HCT116 (cell line): ENCODE data around the gene GTF3C1. TPM values are rescaled to one million over a fixed set of nuclear protein-coding genes. Genes with fewer than 3 reads are reported as not detected.
A peak's percentile ranks its signal among the peaks of the same experiment; 100 is the strongest.

ENCODE experiments used
- ATAC-seq: fragments of 200-7000 bp; cut with Tn5 transposase; 2 replicates; pipeline ENCODE4 v1.9.1; 2020; ENCODE audit warnings: mild to moderate bottlenecking, moderate library complexity
- BruUV-seq: library from RNA; stranded (reverse); fragments of 400-500 nt; replicated peaks from 2 replicates; lab custom pipeline; 2021; lab: Mats Ljungman, UMichigan
- CTCF ChIA-PET: fragments of 300-600 bp; sonication (Branson Sonifier 250); formaldehyde crosslinking; loops from one replicate; lab custom pipeline; 2021; ENCODE audit warnings: antibody characterized with exemption; lab: Charles Lee
- POLR2A ChIA-PET: fragments of 300-600, 350-600 bp; sonication (Branson Sonifier 250); formaldehyde crosslinking; loops from one replicate; lab custom pipeline; 2021; ENCODE audit warnings: antibody characterized with exemption; lab: Charles Lee
- RAD21 ChIA-PET, 2 experiments: fragments of 300-600 bp; sonication (Branson Sonifier 250); formaldehyde crosslinking; loops; one replicate each; lab custom pipeline; 2023; ENCODE audit warnings: low total read pairs in 2 of 2; ENCODE audit not compliant: uncharacterized antibody in 2 of 2, unreplicated experiment in 2 of 2, low non-redundant PET in 1 of 2; lab: Charles Lee
- DNase-seq: peaks from one replicate; pipeline ENCODE4 v3.0.0-alpha.2; 2010; ENCODE audit warnings: low read depth, low spot score
- H2AFZ ChIP-seq: fragments of 200-600 bp; shearing (Covaris generic), sonication (generic); 2 replicates; pipeline ENCODE4 v1.6.1; 2017; ENCODE audit warnings: low read depth, mixed run types, mixed read lengths, antibody characterized with exemption, low read length; ENCODE audit not compliant: poor library complexity, severe bottlenecking
- H3K27ac ChIP-seq: 2 replicates; pipeline ENCODE4 v1.5.1; 2012; ENCODE audit warnings: low read depth, low read length
- H3K27me3 ChIP-seq: fragments of 200-600 bp; sonication (generic); 2 replicates; pipeline ENCODE4 v1.6.1; 2016; ENCODE audit warnings: mixed run types, low read length, mixed read lengths; ENCODE audit not compliant: insufficient read depth
- H3K36me3 ChIP-seq, 2 experiments: fragments of 200-500 bp in 1 of 2; fragments of 200-600 bp in 1 of 2; sonication (Bioruptor generic) in 1 of 2; sonication (generic) in 1 of 2; 2 replicates each; pipeline versions ENCODE4 v1.5.1 to v1.6.1; 2014 to 2016; ENCODE audit warnings: low read length in 2 of 2, inconsistent platforms in 1 of 2, mixed read lengths in 1 of 2, mixed run types in 1 of 2; ENCODE audit not compliant: insufficient read depth in 2 of 2, control insufficient read depth in 1 of 2
- H3K4me1 ChIP-seq, 2 experiments: fragments of 200-600 bp in 1 of 2; sonication (generic) in 1 of 2; 2 replicates each; pipeline versions ENCODE4 v1.5.1 to v1.6.1; 2012 to 2017; ENCODE audit warnings: low read length in 2 of 2, inconsistent platforms in 1 of 2, mild to moderate bottlenecking in 1 of 2, mixed read lengths in 1 of 2, mixed run types in 1 of 2, moderate library complexity in 1 of 2; ENCODE audit not compliant: insufficient read depth in 2 of 2, control insufficient read depth in 1 of 2
- H3K4me2 ChIP-seq: fragments of 200-600 bp; sonication (generic); 2 replicates; pipeline ENCODE4 v1.6.1; 2017; ENCODE audit warnings: mixed run types, low read length, mixed read lengths
- H3K4me3 ChIP-seq, 2 experiments: fragments of 200-600 bp in 1 of 2; sonication (generic) in 1 of 2; replicated peaks in 1 of 2; 2 replicates each; pipeline ENCODE4 v1.5.1; 2011 to 2016; ENCODE audit warnings: low read length in 2 of 2, control low read depth in 1 of 2, low read depth in 1 of 2, mild to moderate bottlenecking in 1 of 2, mixed read lengths in 1 of 2, mixed run types in 1 of 2
- H3K79me2 ChIP-seq: fragments of 200-600 bp; sonication (generic); 2 replicates; pipeline ENCODE4 v1.6.1; 2017; ENCODE audit warnings: mild to moderate bottlenecking, mixed run types, low read length, moderate library complexity, mixed read lengths; ENCODE audit not compliant: insufficient read depth
- H3K9ac ChIP-seq: fragments of 200-600 bp; sonication (generic); 2 replicates; pipeline ENCODE4 v1.6.1; 2016; ENCODE audit warnings: low read length, mixed read lengths
- H3K9me2 ChIP-seq: fragments of 200-600 bp; sonication (generic), shearing (Covaris generic); 2 replicates; pipeline ENCODE4 v1.6.1; 2017; ENCODE audit warnings: mixed run types, mild to moderate bottlenecking, moderate library complexity; ENCODE audit not compliant: insufficient read depth
- H3K9me3 ChIP-seq, 2 experiments: fragments of 200-500 bp in 1 of 2; fragments of 200-600 bp in 1 of 2; sonication (Bioruptor generic) in 1 of 2; sonication (generic) in 1 of 2; 2 replicates each; pipeline ENCODE4 v1.6.1; 2014 to 2017; ENCODE audit warnings: low read length in 2 of 2, mixed read lengths in 2 of 2, inconsistent platforms in 1 of 2, low read depth in 1 of 2, mild to moderate bottlenecking in 1 of 2, mixed run types in 1 of 2, moderate library complexity in 1 of 2; ENCODE audit not compliant: control insufficient read depth in 1 of 2, insufficient read depth in 1 of 2
- H4K20me1 ChIP-seq: fragments of 200-600 bp; sonication (generic), shearing (Covaris generic); 2 replicates; pipeline ENCODE4 v1.6.1; 2017; ENCODE audit warnings: mixed run types, mild to moderate bottlenecking, moderate library complexity; ENCODE audit not compliant: insufficient read depth
- CEBPB ChIP-seq: IDR thresholded peaks from 2 replicates; pipeline ENCODE4 v1.6.1; 2012; ENCODE audit warnings: low read depth
- FOSL1 ChIP-seq: IDR thresholded peaks from 2 replicates; pipeline ENCODE4 v1.6.1; 2012; ENCODE audit warnings: low read depth
- POLR2A ChIP-seq: IDR thresholded peaks from 2 replicates; pipeline ENCODE4 v1.7.0; 2011; ENCODE audit warnings: borderline replicate concordance; ENCODE audit not compliant: insufficient read depth, insufficient read length; ENCODE audit errors: extremely low read depth
- RAD21 ChIP-seq: IDR thresholded peaks from 2 replicates; pipeline ENCODE4 v1.6.1; 2012; ENCODE audit warnings: low read depth, mild to moderate bottlenecking
- TCF7L2 ChIP-seq: IDR thresholded peaks from 2 replicates; pipeline ENCODE4 v1.7.0; 2011; ENCODE audit warnings: borderline replicate concordance, inconsistent platforms; ENCODE audit not compliant: insufficient read depth, insufficient read length; ENCODE audit errors: extremely low read depth
- ZFX ChIP-seq: fragments of 450-650 bp; IDR thresholded peaks from 2 replicates; pipeline ENCODE4 v1.6.1; 2017
- intact Hi-C: fragments of 100-400 bp; cut with micrococcal nuclease; formaldehyde crosslinking; loops from 2 replicates; pipeline ENCODE4 v1.10.0; 2022
- total RNA-seq: library from RNA; stranded (reverse); gene quantifications from one replicate; pipeline ENCODE4 v1.2.1, GENCODE V29; 2021; ENCODE audit not compliant: unreplicated experiment
- TF ChIP-seq, protein P1 (sequence below): IDR thresholded peaks from 2 replicates; pipeline ENCODE4 v1.6.1; 2012
- TF ChIP-seq, protein P2 (sequence below): IDR thresholded peaks from 2 replicates; pipeline ENCODE4 v1.6.1; 2012

GTF3C1 gene
- total RNA-seq, 1 experiment from 2014 or later, result 97.5 TPM

DNA sequence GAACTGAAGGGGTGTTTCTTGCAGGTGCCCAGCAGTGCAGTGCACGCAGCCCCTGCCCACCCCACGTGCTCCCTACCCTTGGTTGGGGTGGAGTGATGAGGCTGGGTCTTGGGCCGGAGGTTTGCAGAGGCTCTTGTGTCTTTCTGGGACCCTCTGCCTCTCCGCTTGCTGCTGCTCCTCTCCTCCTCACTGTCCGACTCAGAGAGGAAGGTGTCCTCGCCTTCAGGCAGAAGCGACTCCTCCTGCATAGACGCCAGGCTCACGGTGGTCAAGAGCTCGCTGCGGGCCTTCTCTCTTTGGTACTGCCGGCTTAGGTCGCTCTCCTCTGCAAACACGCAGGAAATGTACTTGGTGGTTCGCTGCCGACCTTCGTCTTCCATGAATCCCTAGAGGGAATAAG lies 42.9 kb downstream of the GTF3C1 start:
- CTCF ChIA-PET, result no interaction called here
- intact Hi-C loops, result no loop called here
- TF ChIP-seq ZFX (no peak), TCF7L2 (no peak)
- TF ChIP-seq, protein P1, sequence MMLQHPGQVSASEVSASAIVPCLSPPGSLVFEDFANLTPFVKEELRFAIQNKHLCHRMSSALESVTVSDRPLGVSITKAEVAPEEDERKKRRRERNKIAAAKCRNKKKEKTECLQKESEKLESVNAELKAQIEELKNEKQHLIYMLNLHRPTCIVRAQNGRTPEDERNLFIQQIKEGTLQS, result no peak

DNA sequence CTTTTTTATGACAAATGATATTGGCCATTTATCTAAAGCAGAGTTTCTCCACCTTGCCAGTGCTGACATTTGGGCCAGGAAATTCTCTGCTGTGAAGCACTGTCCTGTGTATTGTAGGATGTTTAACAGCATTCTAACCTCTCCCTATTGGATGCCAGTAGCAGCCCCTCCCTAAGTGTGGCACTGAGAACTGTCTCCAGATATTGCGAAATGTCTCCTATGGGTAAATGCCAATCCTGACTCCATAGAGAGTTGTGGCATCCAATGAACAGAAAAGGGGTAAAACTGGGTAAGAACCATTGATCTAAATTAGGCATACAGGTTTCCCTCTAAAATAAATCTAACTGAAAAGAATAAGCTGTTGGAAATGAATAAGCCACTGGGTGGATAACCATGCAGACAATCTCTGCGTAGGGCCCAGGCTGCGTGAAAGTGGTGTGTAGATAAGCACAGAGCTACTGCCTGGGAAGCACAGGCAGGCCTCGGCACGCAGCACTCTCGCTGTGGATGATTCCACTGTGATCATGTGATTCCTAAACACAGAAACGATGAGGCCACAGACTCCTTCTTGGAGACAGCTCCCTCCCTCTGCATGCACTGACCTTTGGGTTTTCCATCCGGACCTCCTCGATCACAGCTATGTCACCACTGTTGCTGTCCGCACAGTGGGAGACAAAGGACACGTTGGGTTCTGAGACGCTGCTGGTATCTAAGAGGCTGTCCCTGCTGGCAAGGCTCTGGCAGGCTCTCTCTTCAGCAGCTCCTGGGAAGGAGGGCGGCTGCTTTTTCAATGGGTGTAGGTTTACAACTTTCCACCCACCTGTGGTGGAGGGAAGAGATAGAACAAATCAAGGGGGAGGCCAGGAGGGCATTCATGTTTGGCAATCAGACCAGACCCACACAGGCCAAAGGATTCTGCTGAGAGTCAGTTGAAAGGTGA lies 44.1 kb downstream of the GTF3C1 start:
- Histone ChIP-seq H3K4me1 (no peaks in the 10 kb centered on the region), H4K20me1 (no peaks in the 10 kb centered on the region), H3K4me2 (no peak overlapping the region), H3K4me3 (no peak overlapping the region), H2AFZ (no peak overlapping the region), H3K36me3 (peaks cover 48 to 76% of the 10 kb centered on the region in 2 experiments), H3K27ac (no peak overlapping the region), H3K9me2 (no peaks in the 10 kb centered on the region), H3K79me2 (no peaks in the 10 kb centered on the region), H3K27me3 (no peaks in the 10 kb centered on the region), H3K9me3 (no peaks in the 10 kb centered on the region), H3K9ac (no peak overlapping the region)
- no TSS peak for BruUV-seq
- ATAC-seq, result no peak
- TF ChIP-seq RAD21 (no peak), ZFX (no peak), CEBPB (0 out of 2 replicates have a peak, but pooled peaks have one; percentile 20), POLR2A (no peak), FOSL1 (no peak)
- TF ChIP-seq, protein P2, sequence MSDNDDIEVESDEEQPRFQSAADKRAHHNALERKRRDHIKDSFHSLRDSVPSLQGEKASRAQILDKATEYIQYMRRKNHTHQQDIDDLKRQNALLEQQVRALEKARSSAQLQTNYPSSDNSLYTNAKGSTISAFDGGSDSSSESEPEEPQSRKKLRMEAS, result no peak
- intact Hi-C loops, result no loop called here
- RAD21 ChIA-PET, result no interaction called here
- no peak for DNase-seq
- CTCF ChIA-PET, result no interaction called here
- POLR2A ChIA-PET, result no interaction called here

More for the DNA sequence above, 42.9 kb downstream of the GTF3C1 start:
- no peak overlapping the region for H3K4me2 ChIP-seq
- no peaks in the 10 kb centered on the region for H3K9me3 ChIP-seq
- peaks cover 55 to 73% of the 10 kb centered on the region in 2 experiments for H3K36me3 ChIP-seq
- no peak overlapping the region for H3K4me3 ChIP-seq
- DNase-seq, result no peak
- ChIA-PET RAD21 (no interaction called here), POLR2A (no interaction called here)
- H2AFZ ChIP-seq, result no peak overlapping the region
- no peaks in the 10 kb centered on the region for H3K4me1 ChIP-seq
- no peak overlapping the region for H3K27ac ChIP-seq
- no peak for ATAC-seq
- no peaks in the 10 kb centered on the region for H3K9me2 ChIP-seq
- H3K27me3 ChIP-seq, result no peaks in the 10 kb centered on the region
- H4K20me1 ChIP-seq, result no peaks in the 10 kb centered on the region
- no peak overlapping the region for H3K9ac ChIP-seq
- no peaks in the 10 kb centered on the region for H3K79me2 ChIP-seq
- no TSS peak for BruUV-seq
